NCI-H2081 treated with DMSO at 0.1 percent for 48 hours (cell line): ENCODE measurements around the gene NOS2.
"Not testable (repeated sequence)": the region's sequence is repeated elsewhere in the genome, so short reads cannot be mapped to it uniquely, and the experiment has no call there.

Experiments used
- DNase-seq: peaks from one replicate; lab custom pipeline; 2025; lab: John Stamatoyannopoulos, UW

NOS2 gene

GRCh38 chr17:27754549-27754948 lies 45.8 kb downstream of the NOS2 start:
- no peak for DNase-seq

- DNase-seq = not testable (repeated sequence)
Measured at GRCh38 chr17:27753726-27754125, 46.6 kb downstream of the NOS2 start.

GRCh38 chr17:27752831-27753619 lies 47.3 kb downstream of the NOS2 start:
- not testable (repeated sequence) for DNase-seq

GRCh38 chr17:27751622-27752490 lies 48.5 kb downstream of the NOS2 start:
- DNase-seq = no peak

GRCh38 chr17:27751166-27751565 lies 49.2 kb downstream of the NOS2 start:
- DNase-seq = no peak

- not testable (repeated sequence) for DNase-seq
Measured at GRCh38 chr17:27749562-27750150, 50.7 kb downstream of the NOS2 start.

- DNase-seq = no peak
Measured at GRCh38 chr17:27748360-27748825, 51.9 kb downstream of the NOS2 start.

- no peak for DNase-seq
Measured at GRCh38 chr17:27747462-27748359, 52.6 kb downstream of the NOS2 start.

GRCh38 chr17:27746881-27747280 lies 53.4 kb downstream of the NOS2 start:
- DNase-seq = no peak

- not testable (repeated sequence) for DNase-seq
Measured at GRCh38 chr17:27746320-27746719, 54.0 kb downstream of the NOS2 start.

- not testable (repeated sequence) for DNase-seq
Measured at GRCh38 chr17:27745207-27745830, 55.0 kb downstream of the NOS2 start.

GRCh38 chr17:27743281-27743885 lies 56.9 kb downstream of the NOS2 start:
- no peak for DNase-seq

- DNase-seq = no peak
Measured at GRCh38 chr17:27741971-27742575, 58.3 kb downstream of the NOS2 start.

GRCh38 chr17:27741361-27741861 lies 58.9 kb downstream of the NOS2 start:
- DNase-seq = no peak

GRCh38 chr17:27740541-27740940 lies 59.8 kb downstream of the NOS2 start:
- not testable (repeated sequence) for DNase-seq

GRCh38 chr17:27733773-27734172 lies 66.6 kb downstream of the NOS2 start:
- DNase-seq = no peak

- DNase-seq = not testable (repeated sequence)
Measured at GRCh38 chr17:27732746-27733145, 67.6 kb downstream of the NOS2 start.

GRCh38 chr17:27725982-27726381 lies 74.3 kb downstream of the NOS2 start:
- not testable (repeated sequence) for DNase-seq

GRCh38 chr17:27721797-27722196 lies 78.5 kb downstream of the NOS2 start:
- no peak for DNase-seq
